NCI-H1048 (cell line): ENCODE results near the gene GAGE10.
"Not testable (repeated sequence)": the region's sequence is repeated elsewhere in the genome, so short reads cannot be mapped to it uniquely, and the experiment has no call there.

Experiments used
- DNase-seq: peaks from one replicate; lab custom pipeline; 2025; lab: John Stamatoyannopoulos, UW

GAGE10 gene

DNA sequence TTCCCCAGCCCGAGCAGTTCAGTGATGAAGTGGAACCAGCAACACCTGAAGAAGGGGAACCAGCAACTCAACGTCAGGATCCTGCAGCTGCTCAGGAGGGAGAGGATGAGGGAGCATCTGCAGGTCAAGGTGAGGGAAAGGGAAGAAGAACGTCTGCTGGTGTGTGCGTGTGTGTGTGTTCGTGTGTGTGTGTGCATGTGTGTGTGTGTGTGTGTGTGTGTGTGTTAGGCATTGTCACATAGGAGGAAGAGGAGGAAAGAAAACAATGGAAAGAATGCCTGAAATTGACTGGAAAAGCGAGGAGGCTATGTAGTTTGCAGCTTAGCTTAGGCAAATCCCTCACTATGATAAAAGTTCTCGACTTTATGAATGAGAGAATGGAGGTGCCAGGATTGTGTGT, 20.3 kb downstream of the GAGE10 start:
- not testable (repeated sequence) for DNase-seq

DNA sequence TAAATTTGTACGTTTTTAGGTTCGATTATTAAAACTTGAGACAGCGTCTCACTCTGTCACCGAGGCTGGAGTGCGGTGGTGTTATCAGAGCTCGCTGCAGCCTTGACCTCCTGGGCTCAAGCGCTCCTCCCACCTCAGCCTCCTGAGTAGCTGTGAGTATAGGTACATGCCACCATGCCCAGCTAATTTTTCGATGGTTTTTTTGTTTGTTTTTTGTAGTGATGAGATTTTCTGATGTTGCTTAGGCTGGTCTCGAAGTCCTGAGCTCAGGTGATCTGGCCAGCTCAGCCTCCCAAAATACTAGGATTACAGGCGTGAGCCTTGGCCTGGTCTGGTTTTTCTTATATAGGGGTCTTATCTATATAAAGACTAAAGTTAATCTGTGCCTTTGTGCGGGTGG, 27.0 kb downstream of the GAGE10 start:
- DNase-seq = not testable (repeated sequence)

DNA sequence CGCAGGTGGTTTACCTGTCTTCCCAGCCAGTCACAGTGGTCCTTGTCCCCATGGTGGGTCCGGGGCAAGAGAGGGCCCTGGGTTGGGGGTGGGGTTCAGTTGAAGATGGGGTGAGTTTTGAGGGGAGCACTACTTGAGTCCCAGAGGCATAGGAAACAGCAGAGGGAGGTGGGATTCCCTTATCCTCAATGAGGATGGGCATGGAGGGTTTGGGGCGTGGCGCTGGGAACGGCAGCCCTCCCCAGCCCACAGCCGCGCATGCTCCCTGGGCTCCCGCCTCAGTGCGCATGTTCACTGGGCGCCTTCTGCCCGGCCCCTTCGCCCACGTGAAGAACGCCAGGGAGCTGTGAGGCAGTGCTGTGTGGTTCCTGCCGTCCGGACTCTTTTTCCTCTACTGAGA, 27.8 kb downstream of the GAGE10 start, which contains the start of gene GAGE13:
TSS of gene GAGE13 (plus strand) at position 301 of the 400 bp plus-strand sequence. CDS start 1,156 bp downstream, outside the sequence.
- not testable (repeated sequence) for DNase-seq

GRCh38 chrX:49331841-49332240, 28.4 kb downstream of the GAGE10 start:
- not testable (repeated sequence) for DNase-seq

GRCh38 chrX:49341449-49341848, 38.0 kb downstream of the GAGE10 start:
- DNase-seq = not testable (repeated sequence)

- DNase-seq = not testable (repeated sequence)
Observed at GRCh38 chrX:49344496-49345175, 41.2 kb downstream of the GAGE10 start.

GRCh38 chrX:49345402-49345801, 42.0 kb downstream of the GAGE10 start:
- not testable (repeated sequence) for DNase-seq

DNA sequence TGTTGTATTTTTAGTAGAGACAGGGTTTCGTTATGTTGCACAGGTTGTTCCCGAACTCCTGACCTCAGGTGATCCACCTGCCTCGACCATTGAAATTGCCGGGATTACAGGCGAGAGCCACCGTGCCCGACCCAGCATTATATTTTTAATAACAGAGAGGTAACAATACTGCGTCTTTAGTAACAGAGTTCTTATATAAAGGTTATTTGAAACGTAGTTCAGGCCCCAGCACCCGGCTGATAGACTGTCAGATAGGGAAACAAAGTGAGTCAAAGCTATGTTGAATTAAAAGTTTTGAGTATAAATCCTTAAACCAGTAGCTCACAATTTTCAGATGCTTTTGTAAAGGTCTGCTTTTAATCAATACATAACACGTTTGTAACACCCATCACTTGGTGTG, 42.7 kb downstream of the GAGE10 start:
- not testable (repeated sequence) for DNase-seq
